Activated T-cell treated with anti-CD3 and anti-CD28 coated beads for 48 hours (primary cell): ENCODE measurements around the gene POLR2J.
"Not testable (repeated sequence)": the region's sequence is repeated elsewhere in the genome, so short reads cannot be mapped to it uniquely, and the experiment has no call there.

Source experiments
- DNase-seq: peaks from one replicate; pipeline ENCODE4 v3.0.0-alpha.2; 2020; ENCODE audit warnings: low read depth

The POLR2J gene

GRCh38 chr7:102494473-102495149 is 15.9 kb upstream of the POLR2J start:
- DNase-seq, result not testable (repeated sequence)

GRCh38 chr7:102494026-102494425 is 15.3 kb upstream of the POLR2J start:
- not testable (repeated sequence) for DNase-seq

- not testable (repeated sequence) for DNase-seq
Observed at GRCh38 chr7:102493220-102493935, 14.7 kb upstream of the POLR2J start.

GRCh38 chr7:102490529-102491075 is 11.9 kb upstream of the POLR2J start:
- peak; percentile 71 for DNase-seq

- DNase-seq, result not testable (repeated sequence)
Observed at GRCh38 chr7:102484317-102484716, 5.6 kb upstream of the POLR2J start.

- DNase-seq, result not testable (repeated sequence)
Observed at GRCh38 chr7:102481962-102482361, 3.2 kb upstream of the POLR2J start.

GRCh38 chr7:102479982-102480637 is 1.4 kb upstream of the POLR2J start:
- DNase-seq, result peak; percentile 35

- not testable (repeated sequence) for DNase-seq
Observed at GRCh38 chr7:102479209-102479584, 475 bp upstream of the POLR2J start.

GRCh38 chr7:102474736-102475435 is 3.8 kb downstream of the POLR2J start:
- DNase-seq, result not testable (repeated sequence)

- not testable (repeated sequence) for DNase-seq
Observed at GRCh38 chr7:102474116-102474515, 4.6 kb downstream of the POLR2J start.

- no peak for DNase-seq
Observed at GRCh38 chr7:102473271-102473991, 5.3 kb downstream of the POLR2J start.

GRCh38 chr7:102472126-102473041 is 6.3 kb downstream of the POLR2J start:
- DNase-seq, result no peak

GRCh38 chr7:102471791-102472125 is 7.0 kb downstream of the POLR2J start:
- no peak for DNase-seq

- no peak for DNase-seq
Observed at GRCh38 chr7:102469972-102470825, 8.5 kb downstream of the POLR2J start.

GRCh38 chr7:102469351-102469971 is 9.3 kb downstream of the POLR2J start:
- DNase-seq, result no peak

GRCh38 chr7:102468478-102469350 is 10.0 kb downstream of the POLR2J start:
- no peak for DNase-seq

GRCh38 chr7:102467581-102468477 is 10.9 kb downstream of the POLR2J start:
- DNase-seq, result no peak
